Measurements from ENCODE around the gene KCNJ6. TPM values are rescaled to one million over a fixed set of nuclear protein-coding genes. Genes with fewer than 3 reads are reported as not detected.

The KCNJ6 gene
- total and polyA plus RNA-seq, 4 donors, result 0.01 TPM; not detected in 3

GRCh38 chr21:37904856-37905255 is 11.4 kb downstream of the KCNJ6 start:
- Histone ChIP-seq H3K36me3 (ENCODE audit: control insufficient read depth in 4 of 4, insufficient read depth in 3 of 4, low read depth in 1 of 4, low read length in 3 of 4) (no peaks in the 10 kb centered on the region), H3K9me3 (ENCODE audit: control insufficient read depth in 4 of 4, low read length in 3 of 4) (peaks cover 0 to 1% (median 0%) of the 10 kb centered on the region in 4 donors), H3K4me1 (ENCODE audit: control insufficient read depth in 4 of 4, insufficient read depth in 4 of 4, low read length in 3 of 4) (no peaks in the 10 kb centered on the region), H3K4me3 (ENCODE audit: low read depth in 1 of 3, low read length in 3 of 3) (no peak overlapping the region), H3K27me3 (ENCODE audit: control insufficient read depth in 4 of 4, insufficient read depth in 4 of 4, low read length in 3 of 4) (peaks cover 0 to 2% (median 0%) of the 10 kb centered on the region in 4 donors), H3K27ac (ENCODE audit: low read depth in 1 of 2, low read length in 2 of 2) (no peak overlapping the region), H3K9ac (ENCODE audit: low read depth in 1 of 2, low read length in 2 of 2) (no peak overlapping the region)
- no peak for DNase-seq (ENCODE audit: low spot score)
- TF ChIP-seq ATF3 (IDR thresholded peaks at IDR 0.05) (no peak), TAF1 (conservative IDR thresholded peaks at IDR 0.05) (no peak), ZBTB33 (IDR thresholded peaks at IDR 0.05) (no peak), RAD21 (IDR thresholded peaks at IDR 0.05) (no peak), NR2F2 (IDR thresholded peaks at IDR 0.05) (no peak), HNF4G (IDR thresholded peaks at IDR 0.05) (no peak), REST (IDR thresholded peaks at IDR 0.05) (no peak), FOXA2 (IDR thresholded peaks at IDR 0.05) (no peak), SP1 (IDR thresholded peaks at IDR 0.05) (no peak)
- 49% methylated on average over 4 of the region's 4 CpGs for WGBS

- H3K27me3 ChIP-seq (ENCODE audit: control insufficient read depth in 4 of 4, insufficient read depth in 4 of 4, low read length in 3 of 4), result peaks cover 0 to 2% (median 0%) of the 10 kb centered on the region in 4 donors
- H3K9ac ChIP-seq (ENCODE audit: low read depth in 1 of 2, low read length in 2 of 2), result no peak overlapping the region
- H3K36me3 ChIP-seq (ENCODE audit: control insufficient read depth in 4 of 4, insufficient read depth in 3 of 4, low read depth in 1 of 4, low read length in 3 of 4), result no peaks in the 10 kb centered on the region
- no peak overlapping the region for H3K27ac ChIP-seq (ENCODE audit: low read depth in 1 of 2, low read length in 2 of 2)
- TF ChIP-seq GABPA (IDR thresholded peaks at IDR 0.05 in 1 of 2, conservative IDR thresholded peaks at IDR 0.05 in 1 of 2) (no peak), JUND (IDR thresholded peaks at IDR 0.05) (no peak), MAX (IDR thresholded peaks at IDR 0.05) (no peak), CTCF (IDR thresholded peaks at IDR 0.05; ENCODE audit: low read depth, low read length, missing input control) (no peak), ATF3 (IDR thresholded peaks at IDR 0.05) (no peak), ZBTB33 (IDR thresholded peaks at IDR 0.05) (no peak), NR2F2 (IDR thresholded peaks at IDR 0.05) (no peak), RXRA (IDR thresholded peaks at IDR 0.05) (no peak), FOXA2 (IDR thresholded peaks at IDR 0.05) (no peak), EGR1 (IDR thresholded peaks at IDR 0.05; ENCODE audit: low read depth in 2 of 2) (no peak), TAF1 (conservative IDR thresholded peaks at IDR 0.05) (no peak), FOXA1 (IDR thresholded peaks at IDR 0.05) (no peak), YY1 (IDR thresholded peaks at IDR 0.05) (no peak), RAD21 (IDR thresholded peaks at IDR 0.05) (no peak), REST (IDR thresholded peaks at IDR 0.05) (no peak), HNF4G (IDR thresholded peaks at IDR 0.05) (no peak), HNF4A (conservative IDR thresholded peaks at IDR 0.05) (no peak), SP1 (IDR thresholded peaks at IDR 0.05) (no peak)
- no peak overlapping the region for H3K4me3 ChIP-seq (ENCODE audit: low read depth in 1 of 3, low read length in 3 of 3)
- no peaks in the 10 kb centered on the region for H3K4me1 ChIP-seq (ENCODE audit: control insufficient read depth in 4 of 4, insufficient read depth in 4 of 4, low read length in 3 of 4)
- peaks cover 0 to 1% (median 0%) of the 10 kb centered on the region in 4 donors for H3K9me3 ChIP-seq (ENCODE audit: control insufficient read depth in 4 of 4, low read length in 3 of 4)
- DNase-seq (ENCODE audit: low spot score), result no peak
- 73% methylated on average over 2 of the region's 2 CpGs for WGBS
Measured at GRCh38 chr21:37903396-37903795, 12.9 kb downstream of the KCNJ6 start.

Data from liver (tissue), 9 donors.